OCI-LY1 (cell line): ENCODE data around the gene ARPC5L.
"Not testable (repeated sequence)": the region's sequence is repeated elsewhere in the genome, so short reads cannot be mapped to it uniquely, and the experiment has no call there.

Experiments used
- H2AFZ ChIP-seq: fragments of 200-600 bp; sonication (generic), shearing (Covaris generic); 2 replicates; pipeline ENCODE4 v1.6.0; 2014; ENCODE audit warnings: antibody characterized with exemption, mild to moderate bottlenecking, low read length
- H3F3A ChIP-seq: fragments of 200-600 bp; sonication (generic), shearing (Covaris generic); 2 replicates; pipeline ENCODE4 v1.6.0; 2014; ENCODE audit warnings: mild to moderate bottlenecking, antibody characterized with exemption, low read length, moderate library complexity; ENCODE audit not compliant: insufficient read depth
- H3K27ac ChIP-seq: fragments of 200-600 bp; sonication (generic); 2 replicates; pipeline ENCODE4 v1.5.1; 2014; ENCODE audit warnings: low read length, mixed run types, mild to moderate bottlenecking, low read depth; ENCODE audit not compliant: poor library complexity, severe bottlenecking
- H3K27me3 ChIP-seq: fragments of 200-600 bp; sonication (generic); 2 replicates; pipeline ENCODE4 v1.6.0; 2014; ENCODE audit warnings: antibody characterized with exemption, mild to moderate bottlenecking, low read length, moderate library complexity; ENCODE audit not compliant: insufficient read depth
- H3K36me3 ChIP-seq: fragments of 200-600 bp; sonication (generic); 2 replicates; pipeline ENCODE4 v1.6.1; 2014; ENCODE audit warnings: mild to moderate bottlenecking, antibody characterized with exemption, low read length, moderate library complexity, mixed read lengths; ENCODE audit not compliant: insufficient read depth
- H3K4me1 ChIP-seq: fragments of 200-600 bp; sonication (generic); 2 replicates; pipeline ENCODE4 v1.5.1; 2014; ENCODE audit warnings: mild to moderate bottlenecking, low read length, moderate library complexity; ENCODE audit not compliant: insufficient read depth, severe bottlenecking
- H3K4me2 ChIP-seq: fragments of 200-600 bp; sonication (generic), shearing (Covaris generic); 2 replicates; pipeline ENCODE4 v1.6.1; 2014; ENCODE audit warnings: low read length
- H3K4me3 ChIP-seq: fragments of 200-600 bp; sonication (generic); 2 replicates; pipeline ENCODE4 v1.5.1; 2014; ENCODE audit warnings: low read length, low read depth, mild to moderate bottlenecking, mixed read lengths; ENCODE audit not compliant: poor library complexity, severe bottlenecking
- H3K79me2 ChIP-seq: fragments of 200-600 bp; shearing (Covaris generic); 2 replicates; pipeline ENCODE4 v1.6.1; 2016; ENCODE audit warnings: mixed run types, low read length, mixed read lengths; ENCODE audit not compliant: insufficient read depth
- H3K9ac ChIP-seq: fragments of 200-600 bp; sonication (generic), shearing (Covaris generic); 2 replicates; pipeline ENCODE4 v1.6.1; 2014; ENCODE audit warnings: mild to moderate bottlenecking, low read length, mixed read lengths
- H3K9me2 ChIP-seq: fragments of 200-600 bp; sonication (generic), shearing (Covaris generic); 2 replicates; pipeline ENCODE4 v1.6.1; 2014; ENCODE audit warnings: low read depth, mild to moderate bottlenecking, low read length, mixed read lengths
- H3K9me3 ChIP-seq: fragments of 200-600 bp; shearing (Covaris generic); 2 replicates; pipeline ENCODE4 v1.6.1; 2014; ENCODE audit warnings: low read length, mixed read lengths
- H4K20me1 ChIP-seq: fragments of 200-600 bp; sonication (generic), shearing (Covaris generic); 2 replicates; pipeline ENCODE4 v1.6.0; 2016; ENCODE audit warnings: mild to moderate bottlenecking, low read length; ENCODE audit not compliant: insufficient read depth
- CTCF ChIP-seq: fragments of 200-600 bp; sonication (generic), shearing (Covaris generic); IDR thresholded peaks from 2 replicates; pipeline ENCODE4 v1.5.1; 2017; ENCODE audit warnings: mild to moderate bottlenecking, antibody characterized with exemption, low read length, moderate library complexity, mixed read lengths
- EZH2 ChIP-seq: fragments of 200-600 bp; sonication (generic), shearing (Covaris generic); IDR thresholded peaks from 2 replicates; pipeline ENCODE4 v1.8.0; 2017; ENCODE audit warnings: borderline replicate concordance, mixed run types, mild to moderate bottlenecking, antibody characterized with exemption, low read length, moderate library complexity, mixed read lengths

Gene ARPC5L

GRCh38 chr9:124834591-124834990 lies 27.3 kb upstream of the ARPC5L start:
- Histone ChIP-seq H3K36me3 (no peaks in the 10 kb centered on the region), H3K27me3 (no peaks in the 10 kb centered on the region), H3K9me2 (no peaks in the 10 kb centered on the region), H3K4me3 (no peak overlapping the region), H4K20me1 (no peaks in the 10 kb centered on the region), H3K79me2 (no peaks in the 10 kb centered on the region), H3K9me3 (no peaks in the 10 kb centered on the region), H3K27ac (no peak overlapping the region), H2AFZ (no peak overlapping the region), H3K9ac (no peak overlapping the region), H3F3A (no peaks in the 10 kb centered on the region), H3K4me1 (no peaks in the 10 kb centered on the region), H3K4me2 (no peak overlapping the region)
- TF ChIP-seq CTCF, result no peak
- no peak for TF ChIP-seq EZH2

- H3F3A ChIP-seq, result no peaks in the 10 kb centered on the region
- H3K9ac ChIP-seq, result no peak overlapping the region
- H3K9me3 ChIP-seq, result no peaks in the 10 kb centered on the region
- H3K9me2 ChIP-seq, result no peaks in the 10 kb centered on the region
- no peak overlapping the region for H3K4me2 ChIP-seq
- H3K79me2 ChIP-seq, result no peaks in the 10 kb centered on the region
- H3K4me3 ChIP-seq, result no peak overlapping the region
- H3K36me3 ChIP-seq, result no peaks in the 10 kb centered on the region
- H3K4me1 ChIP-seq, result peaks cover 2% of the 10 kb centered on the region
- TF ChIP-seq EZH2 (no peak), CTCF (no peak)
- no peaks in the 10 kb centered on the region for H3K27me3 ChIP-seq
- H2AFZ ChIP-seq, result no peak overlapping the region
- no peaks in the 10 kb centered on the region for H4K20me1 ChIP-seq
- no peak overlapping the region for H3K27ac ChIP-seq
Measured at GRCh38 chr9:124835026-124835557, 26.8 kb upstream of the ARPC5L start.

- H3K4me3 ChIP-seq, H4K20me1 ChIP-seq, H3K79me2 ChIP-seq, H3F3A ChIP-seq, H2AFZ ChIP-seq, H3K27ac ChIP-seq, H3K4me1 ChIP-seq, H3K36me3 ChIP-seq, H3K9ac ChIP-seq, H3K9me2 ChIP-seq, H3K27me3 ChIP-seq, H3K9me3 ChIP-seq, H3K4me2 ChIP-seq: not testable (repeated sequence)
Measured at GRCh38 chr9:124838132-124838531, 23.8 kb upstream of the ARPC5L start.

GRCh38 chr9:124838567-124839275 lies 23.2 kb upstream of the ARPC5L start:
- H3K9me3 ChIP-seq, H4K20me1 ChIP-seq, H3K9ac ChIP-seq, H3K4me3 ChIP-seq, H3K4me2 ChIP-seq, H3K27me3 ChIP-seq, H3K36me3 ChIP-seq, H3K27ac ChIP-seq, H3F3A ChIP-seq, H2AFZ ChIP-seq, H3K79me2 ChIP-seq, H3K9me2 ChIP-seq, H3K4me1 ChIP-seq: not testable (repeated sequence)
